ENCODE results near the gene ATP11A.

Gene ATP11A

GRCh38 chr13:112711528-112712265, 21.9 kb downstream of the ATP11A start:
- no peak for DNase-seq

GRCh38 chr13:112712451-112713207, 22.8 kb downstream of the ATP11A start:
- DNase-seq, result no peak

- DNase-seq, result no peak
Measured at GRCh38 chr13:112713517-112714253, 23.8 kb downstream of the ATP11A start.

GRCh38 chr13:112714376-112715174, 24.7 kb downstream of the ATP11A start:
- DNase-seq, result no peak

- DNase-seq, result no peak
Measured at GRCh38 chr13:112715210-112715609, 25.4 kb downstream of the ATP11A start.

- DNase-seq, result no peak
Measured at GRCh38 chr13:112715715-112716460, 26.1 kb downstream of the ATP11A start.

- no peak for DNase-seq
Measured at GRCh38 chr13:112716461-112716820, 26.6 kb downstream of the ATP11A start.

GRCh38 chr13:112716841-112717520, 27.1 kb downstream of the ATP11A start:
- no peak for DNase-seq

GRCh38 chr13:112718318-112718717, 28.5 kb downstream of the ATP11A start:
- DNase-seq, result no peak

- DNase-seq, result no peak
Measured at GRCh38 chr13:112719016-112719415, 29.2 kb downstream of the ATP11A start.

- DNase-seq, result no peak
Measured at GRCh38 chr13:112719556-112719955, 29.7 kb downstream of the ATP11A start.

GRCh38 chr13:112720251-112720650, 30.4 kb downstream of the ATP11A start:
- no peak for DNase-seq

GRCh38 chr13:112720814-112721197, 31.0 kb downstream of the ATP11A start:
- DNase-seq, result no peak

- DNase-seq, result no peak
Measured at GRCh38 chr13:112721198-112722104, 31.6 kb downstream of the ATP11A start.

GRCh38 chr13:112722433-112723263, 32.8 kb downstream of the ATP11A start:
- DNase-seq, result no peak

GRCh38 chr13:112723771-112724170, 33.9 kb downstream of the ATP11A start:
- no peak for DNase-seq

- no peak for DNase-seq
Measured at GRCh38 chr13:112724788-112725345, 35.0 kb downstream of the ATP11A start.

- peak; percentile 74 for DNase-seq
Measured at GRCh38 chr13:112725346-112726015, 35.6 kb downstream of the ATP11A start.

Data from RPMI8226 (cell line).